HEK293 (cell line): ENCODE data around the gene ZNF275.
A peak's percentile ranks its signal among the peaks of the same experiment; 100 is the strongest.

ENCODE experiments used
- CTCF ChIA-PET: fragments of 350-600 bp; formaldehyde crosslinking; extraction: SDS; loops from one replicate; lab custom pipeline; 2021; ENCODE audit warnings: antibody characterized with exemption; lab: Yijun Ruan, JAX
- POLR2A ChIA-PET: fragments of 300-600 bp; formaldehyde crosslinking; extraction: SDS; loops from one replicate; lab custom pipeline; 2020; ENCODE audit warnings: antibody characterized with exemption, inconsistent platforms; lab: Yijun Ruan, JAX
- H3K27ac ChIP-seq: fragments of 200-500 bp; sonication (Bioruptor generic); 2 replicates; pipeline ENCODE4 v1.5.1; 2014; ENCODE audit warnings: low read depth, low read length, control low read depth, inconsistent platforms; ENCODE audit errors: extremely low read depth
- H3K36me3 ChIP-seq, 2 experiments: fragments of 200-500 bp in 1 of 2; sonication (Bioruptor generic) in 1 of 2; 1 replicate in 1 of 2; 2 replicates in 1 of 2; pipeline ENCODE4 v1.5.1; 2014 to 2017; ENCODE audit warnings: inconsistent platforms in 2 of 2, low read length in 2 of 2; ENCODE audit not compliant: control insufficient read depth in 2 of 2, insufficient read depth in 1 of 2
- H3K4me1 ChIP-seq: fragments of 200-500 bp; sonication (Bioruptor generic); 2 replicates; pipeline ENCODE4 v1.5.1; 2014; ENCODE audit warnings: mild to moderate bottlenecking, low read length, inconsistent platforms; ENCODE audit not compliant: control insufficient read depth, insufficient read depth
- H3K4me3 ChIP-seq: 2 replicates; pipeline ENCODE4 v1.5.1; 2011; ENCODE audit warnings: low read depth, mild to moderate bottlenecking, control low read depth, low read length, moderate library complexity
- H3K9me3 ChIP-seq: fragments of 200-500 bp; sonication (Bioruptor generic); 2 replicates; pipeline ENCODE4 v1.5.1; 2014; ENCODE audit warnings: low read depth, low read length, inconsistent platforms; ENCODE audit not compliant: control insufficient read depth, insufficient read depth
- ELK4 ChIP-seq: IDR thresholded peaks from 2 replicates; pipeline ENCODE4 v1.6.1; 2011; ENCODE audit warnings: mild to moderate bottlenecking, low read depth, low read length, borderline replicate concordance
- IKZF3 ChIP-seq: fragments of 450-650 bp; IDR thresholded peaks from 2 replicates; pipeline ENCODE4 v1.5.0; 2018; ENCODE audit warnings: missing biosample characterization, mild to moderate bottlenecking, missing genetic modification characterization, moderate library complexity
- SCRT1 ChIP-seq: fragments of 450-650 bp; formaldehyde crosslinking; IDR thresholded peaks from 2 replicates; pipeline ENCODE4 v1.5.1; 2016; ENCODE audit warnings: missing biosample characterization, missing genetic modification characterization, borderline replicate concordance
- SCRT2 ChIP-seq: fragments of 450-650 bp; formaldehyde crosslinking; IDR thresholded peaks from 2 replicates; pipeline ENCODE4 v1.5.1; 2016; ENCODE audit warnings: missing biosample characterization, missing genetic modification characterization
- ZEB2 ChIP-seq: fragments of 450-650 bp; formaldehyde crosslinking; IDR thresholded peaks from 2 replicates; pipeline ENCODE4 v1.5.1; 2016; ENCODE audit warnings: missing biosample characterization, missing genetic modification characterization
- ZNF114 ChIP-seq: fragments of 450-650 bp; formaldehyde crosslinking; IDR thresholded peaks from 2 replicates; pipeline ENCODE4 v1.5.0; 2017; ENCODE audit warnings: missing biosample characterization, missing genetic modification characterization
- ZNF132 ChIP-seq: fragments of 450-650 bp; formaldehyde crosslinking; IDR thresholded peaks from 2 replicates; pipeline ENCODE4 v1.5.1; 2017; ENCODE audit warnings: missing biosample characterization, missing genetic modification characterization, borderline replicate concordance
- ZNF274 ChIP-seq, 2 experiments: fragments of 200-500 bp in 1 of 2; fragments of 450-650 bp in 1 of 2; sonication (Bioruptor generic) in 1 of 2; formaldehyde crosslinking in 1 of 2; IDR thresholded peaks; 2 replicates each; pipeline versions ENCODE4 v1.5.1 to v1.6.1; 2014 to 2016; ENCODE audit warnings: borderline replicate concordance in 1 of 2, inconsistent platforms in 1 of 2, low read length in 1 of 2, missing biosample characterization in 1 of 2, missing genetic modification characterization in 1 of 2
- ZNF350 ChIP-seq: fragments of 450-650 bp; formaldehyde crosslinking; IDR thresholded peaks from 2 replicates; pipeline ENCODE4 v1.5.0; 2017; ENCODE audit warnings: missing biosample characterization, mild to moderate bottlenecking, missing genetic modification characterization
- ZNF610 ChIP-seq: fragments of 450-650 bp; formaldehyde crosslinking; IDR thresholded peaks from 2 replicates; pipeline ENCODE4 v1.5.1; 2016; ENCODE audit warnings: missing biosample characterization, missing genetic modification characterization, borderline replicate concordance
- ZSCAN16 ChIP-seq: fragments of 450-650 bp; formaldehyde crosslinking; IDR thresholded peaks from 2 replicates; pipeline ENCODE4 v1.5.1; 2016; ENCODE audit warnings: missing biosample characterization, missing genetic modification characterization

ZNF275 gene

GRCh38 chrX:153396320-153397195 is 62.6 kb downstream of the ZNF275 start:
- H3K4me1 ChIP-seq: no peaks in the 10 kb centered on the region
- H3K4me3 ChIP-seq: no peak overlapping the region
- TF ChIP-seq ZNF132 (no peak), ZNF350 (tag by site-specific recombination) (no peak), IKZF3 (tag by site-specific recombination) (no peak), ZNF274 (IDR thresholded peaks at IDR 0.05; ENCODE audit: low read length) (no peak), ZNF274 (tag by site-specific recombination; IDR thresholded peaks at IDR 0.05; ENCODE audit: borderline replicate concordance) (no peak)
- ChIA-PET CTCF (interaction anchor here (0.6 kb wide), 1 partner anchor 1396 kb away, joined by 3 read pairs; no protein-coding TSS in a partner anchor), POLR2A (no interaction called here)
- no peak overlapping the region for H3K27ac ChIP-seq
- H3K9me3 ChIP-seq: no peaks in the 10 kb centered on the region
- no peaks in the 10 kb centered on the region for H3K36me3 ChIP-seq

DNA sequence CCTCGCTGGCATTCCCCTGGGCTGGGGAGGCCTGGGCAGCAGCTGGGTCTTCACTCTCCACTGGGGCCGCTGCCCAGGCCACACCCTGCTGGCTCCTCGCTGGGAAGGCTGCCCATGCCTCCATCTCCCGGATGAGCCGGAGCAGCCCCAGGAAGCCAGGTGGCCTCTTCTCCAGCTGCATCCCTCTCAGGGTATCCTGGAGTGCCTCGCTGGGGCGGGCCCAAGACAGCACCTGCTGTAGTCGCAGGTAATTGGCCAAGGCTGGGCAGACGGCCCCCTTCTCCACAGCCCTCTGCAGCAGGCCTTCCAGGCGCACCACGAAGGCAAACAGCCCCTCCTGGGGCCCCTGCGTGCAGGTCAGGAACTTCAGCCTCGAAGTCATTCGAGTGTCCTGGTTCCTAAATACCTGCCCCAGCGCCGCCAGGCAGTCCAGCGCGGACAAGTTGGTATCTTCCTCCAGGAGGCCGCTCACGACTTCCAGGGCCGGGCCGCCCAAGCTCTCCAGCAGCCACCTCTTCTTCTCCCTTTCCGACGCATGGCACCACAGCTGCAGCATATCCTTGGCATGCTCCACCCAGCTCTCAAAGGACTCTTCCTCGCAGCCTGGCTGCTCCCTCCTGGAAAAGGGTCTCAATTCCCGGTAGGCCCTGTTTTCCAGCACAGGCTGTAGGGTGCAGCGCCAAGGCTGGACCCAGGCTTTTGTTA is 63.5 kb downstream of the ZNF275 start:
- Histone ChIP-seq H3K27ac (no peak overlapping the region), H3K4me3 (no peak overlapping the region), H3K9me3 (no peaks in the 10 kb centered on the region), H3K4me1 (no peaks in the 10 kb centered on the region), H3K36me3 (no peaks in the 10 kb centered on the region)
- CTCF ChIA-PET: interaction anchor here (0.6 to 1.2 kb wide), 4 partner anchors 10 to 1395 kb away, joined by 3 read pairs; no protein-coding TSS in a partner anchor
- TF ChIP-seq ZNF610 (tag by site-specific recombination) (no peak), ZNF114 (no peak)
- POLR2A ChIA-PET: no interaction called here

- Histone ChIP-seq H3K4me1 (no peaks in the 10 kb centered on the region), H3K4me3 (no peak overlapping the region), H3K9me3 (no peaks in the 10 kb centered on the region), H3K36me3 (no peaks in the 10 kb centered on the region), H3K27ac (no peak overlapping the region)
- ChIA-PET CTCF (interaction anchor here (0.5 to 1.2 kb wide), 11 partner anchors 11 to 272 kb away, joined by 3 to 8 read pairs (median 3); no protein-coding TSS in a partner anchor), POLR2A (no interaction called here)
- TF ChIP-seq ZEB2 (tag by site-specific recombination) (peak; percentile 52; the same call in 1 of the 2 replicates), ZSCAN16 (tag by site-specific recombination) (no peak), ELK4 (no peak), SCRT2 (tag by site-specific recombination) (peak; percentile 84), SCRT1 (peak; percentile 91)
Measured at GRCh38 chrX:153398275-153398960, 64.5 kb downstream of the ZNF275 start.
